ENCODE measurements around the gene DIDO1. TPM values are rescaled to one million over a fixed set of nuclear protein-coding genes. Genes with fewer than 3 reads are reported as not detected.
A peak's percentile ranks its signal among the peaks of the same experiment; 100 is the strongest.

The DIDO1 gene
- total RNA-seq, 1 donor from 2014 or later, result 71.2 TPM

- Mint-ChIP-seq H3K36me3 (ENCODE audit: insufficient read depth) (peaks cover 9% of the 10 kb centered on the region), H3K4me1 (ENCODE audit: low read depth) (peaks cover 3% of the 10 kb centered on the region), H3K27ac (no peak overlapping the region), H3K9me3 (ENCODE audit: low read depth) (no peaks in the 10 kb centered on the region), H3K27me3 (no peaks in the 10 kb centered on the region), H3K4me3 (ENCODE audit: low read depth) (no peak overlapping the region)
- no peak for DNase-seq (ENCODE audit: low spot score, unreplicated experiment)
- TF ChIP-seq CTCF (IDR thresholded peaks at IDR 0.05; ENCODE audit: unreplicated experiment), result no peak
These were observed 47.9 kb downstream of the DIDO1 start for GRCh38 chr20:62878244-62879038.

- no peak overlapping the region for H3K27ac Mint-ChIP-seq
- peaks cover 9% of the 10 kb centered on the region for H3K36me3 Mint-ChIP-seq (ENCODE audit: insufficient read depth)
- peaks cover 3% of the 10 kb centered on the region for H3K4me1 Mint-ChIP-seq (ENCODE audit: low read depth)
- H3K4me3 Mint-ChIP-seq (ENCODE audit: low read depth), result no peak overlapping the region
- no peak for DNase-seq (ENCODE audit: low spot score, unreplicated experiment)
- no peak for TF ChIP-seq CTCF (IDR thresholded peaks at IDR 0.05; ENCODE audit: unreplicated experiment)
- H3K9me3 Mint-ChIP-seq (ENCODE audit: low read depth), result no peaks in the 10 kb centered on the region
- peaks cover 2% of the 10 kb centered on the region for H3K27me3 Mint-ChIP-seq
These were observed 49.1 kb downstream of the DIDO1 start for GRCh38 chr20:62876902-62877816.

- no peak overlapping the region for H3K4me3 Mint-ChIP-seq (ENCODE audit: low read depth)
- peaks cover 4% of the 10 kb centered on the region for H3K36me3 Mint-ChIP-seq (ENCODE audit: insufficient read depth)
- no peaks in the 10 kb centered on the region for H3K9me3 Mint-ChIP-seq (ENCODE audit: low read depth)
- peaks cover 3% of the 10 kb centered on the region for H3K4me1 Mint-ChIP-seq (ENCODE audit: low read depth)
- H3K27me3 Mint-ChIP-seq, result peaks cover 3% of the 10 kb centered on the region
- DNase-seq (ENCODE audit: low spot score, unreplicated experiment), result no peak
- H3K27ac Mint-ChIP-seq, result no peak overlapping the region
- no peak for TF ChIP-seq CTCF (IDR thresholded peaks at IDR 0.05; ENCODE audit: unreplicated experiment)
These were observed 49.8 kb downstream of the DIDO1 start for GRCh38 chr20:62876501-62876901.

GRCh38 chr20:62875419-62876361 is 50.6 kb downstream of the DIDO1 start:
- Mint-ChIP-seq H3K36me3 (ENCODE audit: insufficient read depth) (peaks cover 1% of the 10 kb centered on the region), H3K9me3 (ENCODE audit: low read depth) (no peaks in the 10 kb centered on the region), H3K27ac (peak overlapping the region; percentile 91), H3K4me1 (ENCODE audit: low read depth) (peaks cover 3% of the 10 kb centered on the region), H3K27me3 (peaks cover 3% of the 10 kb centered on the region), H3K4me3 (ENCODE audit: low read depth) (no peak overlapping the region)
- peak; percentile 62 for DNase-seq (ENCODE audit: low spot score, unreplicated experiment)
- TF ChIP-seq CTCF (IDR thresholded peaks at IDR 0.05; ENCODE audit: unreplicated experiment), result peak; percentile 57

Measured in progenitor cell of endocrine pancreas (in vitro differentiated cells).